Measurements from ENCODE around the gene CPSF6. TPM values are rescaled to one million over a fixed set of nuclear protein-coding genes. Genes with fewer than 3 reads are reported as not detected.

Gene CPSF6
- polyA plus RNA-seq, 1 donor (not counting 4 experiments of a cell fraction or from before 2014, with no cell fraction given) = 59.5 TPM

GRCh38 chr12:69318225-69318624, 78.9 kb downstream of the CPSF6 start:
- H4K20me1 ChIP-seq (ENCODE audit: control insufficient read depth, extremely low read depth, insufficient read depth, low read length) = no peaks in the 10 kb centered on the region
- H3K79me2 ChIP-seq (ENCODE audit: control insufficient read depth, insufficient read depth, low read length) = no peaks in the 10 kb centered on the region
- H3K27ac ChIP-seq (ENCODE audit: control insufficient read depth, insufficient read depth, low read length) = no peak overlapping the region
- H3K9me3 ChIP-seq (ENCODE audit: control insufficient read depth, low read depth, low read length) = no peaks in the 10 kb centered on the region
- no peaks in the 10 kb centered on the region for H3K4me1 ChIP-seq (ENCODE audit: control insufficient read depth, extremely low read depth, insufficient read depth, low read length)
- no peaks in the 10 kb centered on the region for H3K9me1 ChIP-seq (ENCODE audit: control insufficient read depth, extremely low read depth, insufficient read depth, low read length)
- H3K36me3 ChIP-seq (ENCODE audit: control insufficient read depth in 2 of 2, extremely low read depth in 1 of 2, insufficient read depth in 2 of 2, low read length in 2 of 2) = no peaks in the 10 kb centered on the region
- dilution Hi-C loops (cut with MboI; ENCODE audit: extremely low pct_ligation_motif_present, low sequenced_read_pairs) = no loop called here
- TF ChIP-seq EZH2 (IDR thresholded peaks at IDR 0.05; ENCODE audit: low read length) (no peak), CTCF (optimal IDR thresholded peaks at IDR 0.05 in 1 of 3, IDR thresholded peaks at IDR 0.05 in 1 of 3, conservative IDR thresholded peaks at IDR 0.05 in 1 of 3; ENCODE audit: extremely low read depth in 1 of 3, insufficient read depth in 2 of 3, low read length in 3 of 3) (no peak)
- no peak overlapping the region for H3K9ac ChIP-seq (ENCODE audit: control insufficient read depth, extremely low read depth, insufficient read depth, low read length)
- no peak overlapping the region for H2AFZ ChIP-seq (ENCODE audit: control insufficient read depth, low read length)
- DNase-seq (ENCODE audit: low read depth, low spot score) = no peak
- no peak overlapping the region for H3K4me2 ChIP-seq (ENCODE audit: control insufficient read depth, extremely low read depth, insufficient read depth, low read depth, low read length)
- FAIRE-seq = no peak
- H3K27me3 ChIP-seq (ENCODE audit: control insufficient read depth, extremely low read depth, insufficient read depth, low read length) = no peaks in the 10 kb centered on the region
- H3K4me3 ChIP-seq (ENCODE audit: control insufficient read depth in 2 of 3, extremely low read depth in 1 of 3, insufficient read depth in 2 of 3, low read depth in 1 of 3, low read length in 3 of 3) = no peak overlapping the region

GRCh38 chr12:69321351-69321750, 82.0 kb downstream of the CPSF6 start:
- dilution Hi-C loops (cut with MboI; ENCODE audit: extremely low pct_ligation_motif_present, low sequenced_read_pairs) = no loop called here
- Histone ChIP-seq H3K27ac (ENCODE audit: control insufficient read depth, insufficient read depth, low read length) (no peak overlapping the region), H3K9me1 (ENCODE audit: control insufficient read depth, extremely low read depth, insufficient read depth, low read length) (no peaks in the 10 kb centered on the region), H3K4me2 (ENCODE audit: control insufficient read depth, extremely low read depth, insufficient read depth, low read depth, low read length) (no peak overlapping the region), H3K27me3 (ENCODE audit: control insufficient read depth, extremely low read depth, insufficient read depth, low read length) (no peaks in the 10 kb centered on the region), H3K36me3 (ENCODE audit: control insufficient read depth in 2 of 2, extremely low read depth in 1 of 2, insufficient read depth in 2 of 2, low read length in 2 of 2) (no peaks in the 10 kb centered on the region), H3K4me3 (ENCODE audit: control insufficient read depth in 2 of 3, extremely low read depth in 1 of 3, insufficient read depth in 2 of 3, low read depth in 1 of 3, low read length in 3 of 3) (no peak overlapping the region), H3K9me3 (ENCODE audit: control insufficient read depth, low read depth, low read length) (no peaks in the 10 kb centered on the region), H3K9ac (ENCODE audit: control insufficient read depth, extremely low read depth, insufficient read depth, low read length) (no peak overlapping the region), H3K79me2 (ENCODE audit: control insufficient read depth, insufficient read depth, low read length) (no peaks in the 10 kb centered on the region), H4K20me1 (ENCODE audit: control insufficient read depth, extremely low read depth, insufficient read depth, low read length) (no peaks in the 10 kb centered on the region), H2AFZ (ENCODE audit: control insufficient read depth, low read length) (no peak overlapping the region), H3K4me1 (ENCODE audit: control insufficient read depth, extremely low read depth, insufficient read depth, low read length) (no peaks in the 10 kb centered on the region)
- no peak for DNase-seq (ENCODE audit: low read depth, low spot score)
- no peak for FAIRE-seq
- TF ChIP-seq CTCF (optimal IDR thresholded peaks at IDR 0.05 in 1 of 3, IDR thresholded peaks at IDR 0.05 in 1 of 3, conservative IDR thresholded peaks at IDR 0.05 in 1 of 3; ENCODE audit: extremely low read depth in 1 of 3, insufficient read depth in 2 of 3, low read length in 3 of 3) = no peak
- no peak for TF ChIP-seq EZH2 (IDR thresholded peaks at IDR 0.05; ENCODE audit: low read length)

Other genes starting within 250 kb of the CPSF6 start
- gene LYZ, start 108.8 kb downstream of the CPSF6 start, polyA plus RNA-seq = not detected in 3 replicates
- 9.6 to 21.0 TPM (median 11.8 TPM) in 3 replicates for gene YEATS4, start 120.2 kb downstream of the CPSF6 start, polyA plus RNA-seq
- gene FRS2, start 230.8 kb downstream of the CPSF6 start, polyA plus RNA-seq = 23.1 to 28.6 TPM (median 24.3 TPM) in 3 replicates

All from keratinocyte (primary cell).